H1 (cell line): ENCODE data around the gene PF4V1. TPM values are rescaled to one million over a fixed set of nuclear protein-coding genes. Genes with fewer than 3 reads are reported as not detected.

Experiments used
- CTCF ChIA-PET: fragments of 300-600 bp; sonication (Branson Sonifier 250); formaldehyde crosslinking; loops from one replicate; lab custom pipeline; 2021; ENCODE audit not compliant: partially characterized antibody; lab: Charles Lee
- POLR2A ChIA-PET: fragments of 300-600 bp; sonication (Branson Sonifier 250); formaldehyde crosslinking; loops from one replicate; lab custom pipeline; 2021; ENCODE audit warnings: inconsistent platforms; ENCODE audit not compliant: partially characterized antibody; lab: Charles Lee
- DNase-seq, 2 experiments: peaks; one replicate each; pipeline versions ENCODE4 v3.0.0 to v3.0.0-alpha.2; 2010 to 2022; ENCODE audit warnings: low spot score in 2 of 2, low read depth in 1 of 2, mixed read lengths in 1 of 2
- FAIRE-seq: peaks from 2 replicates; lab custom pipeline; 2011; peaks lifted over from hg19 to GRCh38; lab: Jason Lieb, UNC
- H2AFZ ChIP-seq: 2 replicates; pipeline ENCODE4 v1.8.1; 2012; ENCODE audit warnings: low read length, inconsistent platforms
- H2AK5ac ChIP-seq: 2 replicates; pipeline ENCODE4 v1.6.1; 2013; ENCODE audit warnings: low read depth, low read length
- H2BK120ac ChIP-seq: replicated peaks from 2 replicates; pipeline ENCODE3; 2013; ENCODE audit warnings: low read depth, low read length, inconsistent platforms
- H2BK12ac ChIP-seq: 2 replicates; pipeline ENCODE4 v1.6.1; 2013; ENCODE audit warnings: low read depth, low read length
- H2BK15ac ChIP-seq: 2 replicates; pipeline ENCODE4 v1.6.1; 2013; ENCODE audit warnings: low read length
- H2BK20ac ChIP-seq: 2 replicates; pipeline ENCODE4 v1.6.1; 2013; ENCODE audit warnings: low read length
- H2BK5ac ChIP-seq: 2 replicates; pipeline ENCODE4 v1.6.1; 2013; ENCODE audit warnings: low read depth, low read length
- H3K14ac ChIP-seq: 2 replicates; pipeline ENCODE4 v1.6.1; 2013; ENCODE audit warnings: inconsistent platforms; ENCODE audit not compliant: insufficient read length
- H3K18ac ChIP-seq: 2 replicates; pipeline ENCODE4 v1.6.1; 2013; ENCODE audit warnings: low read length; ENCODE audit errors: extremely low read depth
- H3K23ac ChIP-seq: 2 replicates; pipeline ENCODE4 v1.6.1; 2013; ENCODE audit warnings: inconsistent platforms; ENCODE audit not compliant: insufficient read length
- H3K23me2 ChIP-seq: 2 replicates; pipeline ENCODE4 v1.6.1; 2013; ENCODE audit warnings: low read depth, low read length
- H3K27ac ChIP-seq: 2 replicates; pipeline ENCODE4 v1.6.1; 2011; ENCODE audit warnings: low read depth, low read length, inconsistent platforms
- H3K27me3 ChIP-seq, 4 experiments: replicated peaks in 1 of 4; 1 replicate in 1 of 4; 2 replicates in 3 of 4; pipeline versions ENCODE4 v1.6.1 to v1.8.1; 2011 to 2013; ENCODE audit warnings: low read length in 3 of 4, mild to moderate bottlenecking in 3 of 4, inconsistent platforms in 2 of 4, mixed read lengths in 2 of 4, moderate library complexity in 1 of 4; ENCODE audit not compliant: control insufficient read depth in 3 of 4, insufficient read depth in 3 of 4; ENCODE audit errors: extremely low read depth in 1 of 4
- H3K36me3 ChIP-seq, 4 experiments: 2 replicates each; pipeline versions ENCODE4 v1.6.1 to v1.8.1; 2011 to 2013; ENCODE audit warnings: mild to moderate bottlenecking in 4 of 4, low read length in 3 of 4, moderate library complexity in 2 of 4, control low read depth in 1 of 4, inconsistent platforms in 1 of 4; ENCODE audit not compliant: insufficient read depth in 4 of 4, control insufficient read depth in 2 of 4
- H3K4ac ChIP-seq: replicated peaks from 2 replicates; pipeline ENCODE3; 2013; ENCODE audit warnings: low read length, low read depth, mixed read lengths, inconsistent platforms; ENCODE audit not compliant: insufficient read length
- H3K4me1 ChIP-seq, 4 experiments: replicated peaks in 1 of 4; 1 replicate in 1 of 4; 2 replicates in 3 of 4; pipeline versions ENCODE4 v1.6.1 to v1.8.1; 2011 to 2013; ENCODE audit warnings: low read length in 3 of 4, inconsistent platforms in 2 of 4, mixed read lengths in 1 of 4; ENCODE audit not compliant: insufficient read depth in 4 of 4, control insufficient read depth in 3 of 4
- H3K4me2 ChIP-seq, 2 experiments: 2 replicates each; pipeline versions ENCODE4 v1.6.1 to v1.8.1; 2011 to 2013; ENCODE audit warnings: low read depth in 2 of 2, low read length in 2 of 2, control low read depth in 1 of 2, inconsistent platforms in 1 of 2, mild to moderate bottlenecking in 1 of 2; ENCODE audit not compliant: insufficient read depth in 1 of 2
- H3K4me3 ChIP-seq, 4 experiments: fragments of 200-600, 300-600 bp in 1 of 4; sonication (generic), shearing (Covaris generic), sonication (Bioruptor Twin) in 1 of 4; 2 replicates each; pipeline versions ENCODE4 v1.5.1 to v1.8.1; 2011 to 2016; ENCODE audit warnings: low read length in 4 of 4, low read depth in 3 of 4, control low read depth in 2 of 4, inconsistent platforms in 2 of 4, mild to moderate bottlenecking in 2 of 4, mixed read lengths in 1 of 4, moderate library complexity in 1 of 4; ENCODE audit not compliant: insufficient read depth in 2 of 4; ENCODE audit errors: extremely low read depth in 1 of 4
- H3K56ac ChIP-seq: replicated peaks from 2 replicates; pipeline ENCODE3; 2013; ENCODE audit warnings: low read depth, mild to moderate bottlenecking, mixed read lengths, low read length, inconsistent platforms; ENCODE audit not compliant: insufficient read length
- H3K79me1 ChIP-seq: 2 replicates; pipeline ENCODE4 v1.6.1; 2013; ENCODE audit warnings: low read depth, low read length, control low read depth
- H3K79me2 ChIP-seq, 2 experiments: 2 replicates each; pipeline versions ENCODE4 v1.6.1 to v1.8.1; 2012 to 2013; ENCODE audit warnings: low read length in 2 of 2, mild to moderate bottlenecking in 2 of 2, inconsistent platforms in 1 of 2; ENCODE audit not compliant: insufficient read depth in 2 of 2, control insufficient read depth in 1 of 2
- H3K9ac ChIP-seq, 4 experiments: replicated peaks in 1 of 4; 1 replicate in 1 of 4; 2 replicates in 3 of 4; pipeline versions ENCODE4 v1.6.1 to v1.8.1; 2011 to 2013; ENCODE audit warnings: low read depth in 3 of 4, low read length in 3 of 4, control low read depth in 2 of 4, mild to moderate bottlenecking in 2 of 4, moderate library complexity in 2 of 4, inconsistent platforms in 1 of 4; ENCODE audit errors: extremely low read depth in 1 of 4
- H3K9me3 ChIP-seq, 2 experiments: 2 replicates each; pipeline versions ENCODE4 v1.6.1 to v1.8.1; 2012 to 2013; ENCODE audit warnings: mild to moderate bottlenecking in 2 of 2, moderate library complexity in 2 of 2, control low read depth in 1 of 2, inconsistent platforms in 1 of 2, low read depth in 1 of 2, low read length in 1 of 2, mixed read lengths in 1 of 2; ENCODE audit not compliant: insufficient read depth in 2 of 2
- H4K20me1 ChIP-seq, 2 experiments: replicated peaks in 1 of 2; 2 replicates each; pipeline versions ENCODE3 to v1.8.1; 2011 to 2013; ENCODE audit warnings: inconsistent platforms in 2 of 2, low read length in 2 of 2, mild to moderate bottlenecking in 1 of 2; ENCODE audit not compliant: insufficient read depth in 2 of 2, control insufficient read depth in 1 of 2
- H4K5ac ChIP-seq: 2 replicates; pipeline ENCODE4 v1.6.1; 2013; ENCODE audit warnings: low read length, low read depth, mixed read lengths, inconsistent platforms; ENCODE audit not compliant: insufficient read length
- H4K8ac ChIP-seq: 2 replicates; pipeline ENCODE4 v1.8.0; 2013; ENCODE audit warnings: mild to moderate bottlenecking, moderate library complexity, low read length, inconsistent platforms; ENCODE audit not compliant: insufficient read depth; ENCODE audit errors: extremely low read depth
- H4K91ac ChIP-seq: replicated peaks from 2 replicates; pipeline ENCODE3; 2013; ENCODE audit warnings: low read length, mixed read lengths, inconsistent platforms; ENCODE audit not compliant: insufficient read length
- ATF2 ChIP-seq: IDR thresholded peaks from 2 replicates; pipeline ENCODE4 v1.6.1; 2012; ENCODE audit warnings: low read length, inconsistent platforms
- EP300 ChIP-seq, 2 experiments: IDR thresholded peaks; 1 replicate in 1 of 2; 2 replicates in 1 of 2; pipeline ENCODE4 v1.6.1; 2011 to 2012; ENCODE audit warnings: low read depth in 2 of 2, low read length in 2 of 2, mild to moderate bottlenecking in 2 of 2, borderline replicate concordance in 1 of 2, inconsistent platforms in 1 of 2, moderate library complexity in 1 of 2
- HDAC2 ChIP-seq, 2 experiments: fragments of 300-600 bp in 1 of 2; sonication (generic) in 1 of 2; IDR thresholded peaks; 2 replicates each; pipeline ENCODE4 v1.6.1; 2011 to 2012; ENCODE audit warnings: low read depth in 2 of 2, low read length in 2 of 2, mild to moderate bottlenecking in 2 of 2, moderate library complexity in 2 of 2, borderline replicate concordance in 1 of 2, inconsistent platforms in 1 of 2
- KDM5A ChIP-seq: fragments of 200-600 bp; IDR thresholded peaks from 2 replicates; pipeline ENCODE4 v1.7.1; 2012; ENCODE audit warnings: mild to moderate bottlenecking, low read length, inconsistent platforms, mixed read lengths
- NANOG ChIP-seq: IDR thresholded peaks from 2 replicates; pipeline ENCODE4 v1.6.1; 2011; ENCODE audit warnings: low read length, low read depth, mild to moderate bottlenecking, inconsistent platforms; ENCODE audit not compliant: insufficient read depth, poor library complexity, severe bottlenecking
- POLR2A ChIP-seq, 2 experiments: IDR thresholded peaks; 1 replicate in 1 of 2; 2 replicates in 1 of 2; pipeline ENCODE4 v1.6.1; 2011; ENCODE audit warnings: low read depth in 2 of 2, low read length in 2 of 2, mild to moderate bottlenecking in 2 of 2; ENCODE audit errors: control extremely low read depth in 1 of 2
- RFX5 ChIP-seq: IDR thresholded peaks from 2 replicates; pipeline ENCODE4 v1.6.1; 2011; ENCODE audit warnings: low read depth, low read length, improper control_type of control experiment, borderline replicate concordance
- SIN3A ChIP-seq, 2 experiments: IDR thresholded peaks in 1 of 2; conservative IDR thresholded peaks in 1 of 2; 2 replicates each; pipeline ENCODE4 v1.6.1; 2011 to 2012; ENCODE audit warnings: low read length in 2 of 2, improper control_type of control experiment in 1 of 2, low read depth in 1 of 2, mild to moderate bottlenecking in 1 of 2
- SUZ12 ChIP-seq: fragments of 200-600 bp; sonication (generic); IDR thresholded peaks from 2 replicates; pipeline ENCODE4 v1.6.1; 2012; ENCODE audit warnings: mild to moderate bottlenecking, inconsistent platforms, low read length, moderate library complexity, mixed read lengths
- TEAD4 ChIP-seq: IDR thresholded peaks from 2 replicates; pipeline ENCODE4 v1.6.1; 2012; ENCODE audit warnings: low read depth, low read length, inconsistent platforms, mixed read lengths
- USF2 ChIP-seq: IDR thresholded peaks from 2 replicates; pipeline ENCODE4 v1.6.1; 2011; ENCODE audit warnings: low read length, improper control_type of control experiment
- ZNF274 ChIP-seq: IDR thresholded peaks from 2 replicates; pipeline ENCODE4 v1.7.0; 2012; ENCODE audit warnings: low read length, borderline replicate concordance; ENCODE audit errors: extremely low read depth
- polyA plus RNA-seq, 7 experiments: library from polyadenylated mRNA; depleted of rRNA in 3 of 7; stranded (reverse) in 5 of 7; unstranded in 2 of 7; fragments of >200 nt in 5 of 7; fragments of 200-250 nt in 2 of 7; gene quantifications; 1 replicate in 5 of 7; 2 replicates in 1 of 7; 4 replicates in 1 of 7; pipeline versions ENCODE4 v1.2.1 to v1.2.3, GENCODE V29; 2011 to 2013; ENCODE audit warnings: missing spikeins in 2 of 7, mixed read lengths in 2 of 7
- total RNA-seq: library from RNA; stranded (reverse); fragmentation: NEBNext Ultra II Directional; extraction: Animal tissue kit (Norgen Biotek cat#: 25700); gene quantifications from 2 replicates; pipeline ENCODE4 v1.2.1, GENCODE V29; 2021

Gene PF4V1
- total and polyA plus RNA-seq, 2 of the 8 experiments (the other 6 are each of a cell fraction or from before 2014, with no cell fraction given): not detected

- Histone ChIP-seq H2AFZ (no peak overlapping the region), H3K79me2 (no peaks in the 10 kb centered on the region), H3K23me2 (no peaks in the 10 kb centered on the region), H3K18ac (no peak overlapping the region), H3K9me3 (no peaks in the 10 kb centered on the region), H3K56ac (no peak overlapping the region), H4K8ac (no peak overlapping the region), H3K4me2 (no peak overlapping the region), H3K4me1 (no peaks in the 10 kb centered on the region), H2BK120ac (no peak overlapping the region), H3K79me1 (no peaks in the 10 kb centered on the region), H3K14ac (no peak overlapping the region), H2AK5ac (no peak overlapping the region), H3K27me3 (no peaks in the 10 kb centered on the region), H2BK15ac (no peak overlapping the region), H3K9ac (no peak overlapping the region), H3K4me3 (no peak overlapping the region), H3K23ac (no peak overlapping the region), H3K27ac (no peak overlapping the region), H3K4ac (no peak overlapping the region), H4K20me1 (no peaks in the 10 kb centered on the region), H2BK5ac (no peak overlapping the region), H3K36me3 (no peaks in the 10 kb centered on the region), H4K5ac (no peak overlapping the region), H4K91ac (no peak overlapping the region), H2BK12ac (no peak overlapping the region), H2BK20ac (no peak overlapping the region)
- DNase-seq: no peak
- no peak for FAIRE-seq
- POLR2A ChIA-PET: no interaction called here
- CTCF ChIA-PET: interaction anchor here (1.1 to 1.8 kb wide), 6 partner anchors 10 to 293 kb away, joined by 3 to 6 read pairs (median 3); partner anchors contain the start of genes CXCL1 and PF4V1
- TF ChIP-seq USF2 (no peak), RFX5 (no peak), SUZ12 (no peak), ZNF274 (no peak), NANOG (no peak), POLR2A (IDR thresholded peaks at IDR 0.05; ENCODE audit: control extremely low read depth in 1 of 2, low read depth in 2 of 2, low read length in 2 of 2) (no peak), KDM5A (no peak), HDAC2 (IDR thresholded peaks at IDR 0.05; ENCODE audit: borderline replicate concordance in 1 of 2, low read depth in 2 of 2, low read length in 2 of 2) (no peak), SIN3A (conservative IDR thresholded peaks at IDR 0.05 in 1 of 2, IDR thresholded peaks at IDR 0.05 in 1 of 2; ENCODE audit: low read depth in 1 of 2, low read length in 2 of 2) (no peak), EP300 (IDR thresholded peaks at IDR 0.05; ENCODE audit: borderline replicate concordance in 1 of 2, low read depth in 2 of 2, low read length in 2 of 2) (no peak), ATF2 (no peak), TEAD4 (no peak)
Observed at GRCh38 chr4:73842696-73843095, 10.4 kb upstream of the PF4V1 start.
